HG03196 (cell line): ENCODE results near the gene CACNA1B.
A peak's percentile ranks its signal among the peaks of the same experiment; 100 is the strongest.
"Not testable (repeated sequence)": the region's sequence is repeated elsewhere in the genome, so short reads cannot be mapped to it uniquely, and the experiment has no call there.

Experiments used
- ATAC-seq: cut with Tn5 transposase; IDR thresholded peaks from one replicate; pipeline ENCODE4 v1.9.1; 2021; ENCODE audit not compliant: unreplicated experiment

The CACNA1B gene

DNA sequence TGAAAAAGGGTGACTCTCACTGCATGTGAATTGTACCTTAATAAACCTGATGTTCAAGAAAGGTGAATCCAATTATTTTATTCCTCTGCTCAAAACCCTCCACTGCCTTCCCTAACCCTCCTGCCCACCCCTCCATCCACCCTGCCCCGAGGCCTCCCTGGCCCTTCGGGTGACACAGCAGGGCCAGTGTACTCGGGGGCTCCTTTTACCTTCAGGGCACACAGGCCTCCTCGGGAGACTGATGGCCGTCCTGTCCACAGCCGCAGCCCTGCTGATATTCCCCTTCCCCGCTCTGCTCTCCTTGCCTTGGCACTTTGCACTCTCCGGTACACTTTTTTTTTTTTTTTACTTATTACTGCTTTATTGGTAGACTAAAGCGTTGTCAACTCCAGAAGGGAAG, 234.0 kb downstream of the CACNA1B start:
- no peak for ATAC-seq

DNA sequence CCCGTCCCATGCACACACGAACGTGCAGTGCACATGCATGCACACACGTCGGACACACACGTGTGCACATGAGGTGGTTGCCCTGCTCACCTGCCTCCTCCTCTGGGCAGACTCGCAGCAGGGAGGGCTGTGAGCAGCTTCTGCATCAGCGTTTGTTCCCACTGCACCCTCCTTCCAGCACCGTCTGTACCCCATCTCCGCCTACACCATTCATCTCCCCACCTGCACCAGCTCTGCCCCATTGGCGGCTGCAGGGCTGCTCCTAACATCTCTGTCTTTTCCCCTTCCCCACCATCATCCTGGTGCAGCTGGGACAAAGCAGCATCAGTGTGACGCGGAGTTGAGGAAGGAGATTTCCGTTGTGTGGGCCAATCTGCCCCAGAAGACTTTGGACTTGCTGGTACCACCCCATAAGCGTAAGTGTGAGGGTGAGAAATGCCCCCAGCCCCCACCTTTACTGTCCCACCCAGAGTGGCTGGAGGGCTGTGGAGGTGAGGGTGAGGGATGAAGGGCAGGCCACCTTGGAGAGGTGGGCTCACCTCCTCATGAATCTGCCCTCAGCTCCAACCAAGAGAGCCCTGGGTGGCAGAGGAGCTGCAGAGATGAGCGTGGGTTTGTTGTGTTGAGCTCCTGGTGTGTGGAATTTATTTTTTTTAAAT, 234.6 kb downstream of the CACNA1B start:
- no peak for ATAC-seq

DNA sequence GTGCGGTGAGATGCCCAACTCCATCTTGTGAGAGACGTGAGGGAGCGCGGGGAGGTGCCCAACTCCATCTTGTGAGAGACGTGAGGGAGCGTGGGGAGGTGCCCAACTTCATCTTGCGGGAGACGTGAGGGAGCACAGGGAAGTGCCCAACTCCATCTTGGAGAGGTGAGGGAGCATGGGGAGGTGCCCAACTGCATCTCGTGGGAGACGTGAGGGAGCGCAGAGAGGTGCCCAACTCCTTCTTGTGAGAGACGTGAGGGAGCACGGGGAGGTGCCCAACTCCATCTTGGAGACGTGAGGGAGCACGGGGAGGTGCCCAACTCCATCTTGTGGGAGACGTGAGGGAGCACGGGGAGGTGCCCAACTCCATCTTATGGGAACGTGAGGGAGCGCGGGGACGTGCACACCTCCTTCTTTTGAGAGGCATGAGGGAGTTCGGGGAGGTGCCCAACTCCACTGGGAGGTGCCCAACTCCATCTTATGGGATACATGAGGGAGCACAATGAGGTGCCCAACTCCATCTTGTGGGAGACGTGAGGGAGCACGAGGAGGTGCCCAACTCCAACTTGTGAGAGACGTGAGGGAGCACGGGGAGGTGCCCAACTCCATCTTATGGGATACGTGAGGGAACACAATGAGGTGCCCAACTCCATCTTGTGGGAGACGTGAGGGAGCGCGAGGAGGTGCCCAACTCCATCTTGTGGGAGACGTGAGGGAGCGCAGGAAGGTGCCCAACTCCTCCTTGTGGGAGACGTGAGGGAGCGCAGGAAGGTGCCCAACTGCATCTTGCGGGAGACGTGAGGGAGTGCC, 235.4 kb downstream of the CACNA1B start:
- ATAC-seq, result no peak

DNA sequence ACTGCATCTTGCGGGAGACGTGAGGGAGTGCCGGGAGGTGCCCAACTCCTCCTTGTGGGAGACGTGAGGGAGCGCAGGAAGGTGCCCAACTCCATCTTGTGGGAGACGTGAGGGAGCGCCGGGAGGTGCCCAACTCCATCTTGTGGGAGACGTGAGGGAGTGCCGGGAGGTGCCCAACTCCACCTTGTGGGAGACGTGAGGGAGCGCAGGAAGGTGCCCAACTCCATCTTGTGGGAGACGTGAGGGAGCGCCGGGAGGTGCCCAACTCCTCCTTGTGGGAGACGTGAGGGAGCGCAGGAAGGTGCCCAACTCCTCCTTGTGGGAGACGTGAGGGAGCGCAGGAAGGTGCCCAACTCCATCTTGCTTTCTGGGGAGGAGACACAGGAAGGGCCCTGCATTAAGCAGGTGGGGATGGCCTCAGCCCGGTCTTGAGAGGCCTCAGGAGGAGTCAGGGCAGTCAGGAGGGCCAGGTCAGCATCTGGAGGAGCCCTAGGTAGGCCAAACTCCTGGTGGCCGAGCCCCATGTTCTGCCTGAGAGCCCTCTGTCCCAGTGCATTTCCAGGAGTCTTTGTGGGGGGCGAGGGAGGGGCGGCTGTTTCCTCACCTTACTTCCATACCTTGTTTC, 236.2 kb downstream of the CACNA1B start:
- ATAC-seq, result not testable (repeated sequence)

DNA sequence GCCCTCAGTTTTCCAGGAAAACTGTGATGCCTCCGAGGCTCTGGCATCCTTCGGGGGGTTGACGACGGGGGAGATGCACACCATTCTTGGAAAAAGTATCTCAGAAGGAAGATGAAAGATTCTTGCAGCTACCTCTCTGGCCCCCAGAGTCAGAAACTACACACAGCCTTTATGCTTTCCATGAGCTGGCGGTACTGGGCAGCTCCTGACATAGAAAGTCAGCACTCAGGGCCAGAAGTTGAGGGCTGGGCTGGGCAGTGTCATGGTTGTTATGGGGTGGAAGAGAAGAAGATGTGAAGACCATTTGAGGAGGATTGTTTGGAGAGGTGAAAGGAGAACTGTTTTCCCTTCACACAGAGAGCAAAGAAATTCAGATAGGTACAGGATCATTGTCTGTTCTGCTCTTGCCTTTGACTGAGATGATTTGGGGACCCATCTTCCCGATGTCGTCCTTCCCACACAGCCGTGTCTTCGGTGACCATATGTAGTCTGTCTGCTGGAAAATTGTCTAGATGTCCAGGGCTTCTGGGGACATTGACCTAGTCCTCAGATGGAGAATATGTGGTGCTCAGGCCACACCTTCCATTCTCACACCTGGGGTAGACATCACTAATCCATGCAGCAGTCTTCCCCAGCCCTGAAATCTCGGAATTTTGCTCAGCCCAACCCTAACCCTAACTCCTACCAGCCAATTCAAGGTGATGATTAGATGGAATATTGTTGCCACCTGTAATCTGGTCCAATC, 237.1 kb downstream of the CACNA1B start:
- ATAC-seq, result no peak

DNA sequence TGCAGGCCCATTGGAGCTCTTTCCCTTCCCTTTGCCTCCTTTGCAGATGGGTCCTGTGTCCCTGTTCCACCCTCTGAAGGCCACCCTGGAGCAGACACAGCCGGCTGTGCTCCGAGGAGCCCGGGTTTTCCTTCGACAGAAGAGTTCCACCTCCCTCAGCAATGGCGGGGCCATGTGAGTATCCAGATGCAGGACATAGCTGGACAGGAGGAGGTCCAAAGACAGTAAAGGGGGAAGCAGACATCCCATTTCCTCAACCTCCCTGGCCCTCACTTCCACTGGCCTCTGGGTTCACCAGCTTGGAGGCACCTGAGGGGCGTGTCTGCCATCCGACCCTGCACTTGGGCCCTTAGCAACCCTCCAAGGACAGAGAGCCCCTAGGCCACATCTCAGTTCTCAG, 237.9 kb downstream of the CACNA1B start:
- ATAC-seq, result no peak

DNA sequence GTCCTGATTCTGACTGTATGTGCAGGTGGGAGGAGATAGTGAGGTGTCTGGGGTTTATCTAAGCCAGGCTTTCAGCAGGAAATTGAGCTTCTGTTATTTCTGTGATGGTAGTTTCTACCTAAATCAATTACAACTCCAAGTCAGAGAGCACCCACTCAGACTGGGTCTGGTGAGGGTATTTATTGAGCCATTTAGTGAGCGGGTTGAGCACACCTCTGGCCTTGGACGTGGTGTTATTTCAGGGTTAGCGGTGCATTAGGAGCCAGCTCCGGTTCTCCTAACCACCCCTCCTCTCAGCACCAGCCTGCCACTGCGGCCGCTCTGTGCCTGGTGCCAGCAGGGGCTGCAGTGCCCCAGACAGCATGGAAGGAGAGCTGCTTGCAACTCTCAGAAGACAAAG, 238.9 kb downstream of the CACNA1B start:
- ATAC-seq, result no peak

DNA sequence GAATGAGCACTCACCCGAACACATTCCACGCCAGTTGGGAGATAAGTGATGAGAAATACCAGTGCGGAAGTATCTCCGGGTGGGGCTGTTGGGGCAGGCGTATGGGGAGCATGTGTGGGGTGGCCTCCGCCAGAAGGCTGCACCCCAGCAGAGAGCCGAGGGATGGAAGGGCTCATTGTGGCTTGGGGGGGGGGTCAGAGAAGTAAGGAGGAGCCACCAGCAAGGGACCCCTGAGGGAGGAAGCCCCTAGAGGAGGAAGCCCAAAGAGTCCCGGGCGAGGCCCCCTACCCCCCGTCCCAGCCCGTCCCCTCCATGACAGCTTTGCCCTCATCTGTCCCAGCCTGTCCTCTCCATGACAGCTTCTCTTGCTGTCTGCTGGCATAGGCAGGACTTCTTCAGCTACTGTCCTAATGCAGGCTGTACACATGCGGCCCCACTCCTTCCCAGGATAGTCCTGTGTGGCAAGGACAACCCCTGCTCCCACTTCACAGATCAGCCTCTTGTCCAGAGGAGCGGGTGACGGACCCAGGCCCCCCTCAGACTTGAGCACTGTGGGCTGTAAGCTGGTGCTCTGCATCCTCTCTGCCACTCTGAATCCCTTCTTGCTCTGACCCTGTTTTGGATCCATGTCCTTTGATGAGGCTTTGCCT, 239.6 kb downstream of the CACNA1B start:
- no peak for ATAC-seq

DNA sequence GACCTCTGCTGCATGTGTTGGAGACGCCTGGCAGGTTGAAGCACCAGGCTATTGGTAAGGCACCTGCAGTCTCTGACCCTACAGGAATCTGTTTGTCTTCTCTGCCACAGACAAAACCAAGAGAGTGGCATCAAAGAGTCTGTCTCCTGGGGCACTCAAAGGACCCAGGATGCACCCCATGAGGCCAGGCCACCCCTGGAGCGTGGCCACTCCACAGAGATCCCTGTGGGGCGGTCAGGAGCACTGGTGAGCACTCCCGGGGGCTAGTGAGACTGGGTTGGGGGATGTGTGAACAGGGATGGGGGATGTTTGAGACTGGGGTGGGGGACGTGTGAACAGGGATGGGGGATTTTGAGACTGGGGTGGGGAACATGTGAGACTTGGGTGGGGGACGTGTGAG, 240.3 kb downstream of the CACNA1B start:
- ATAC-seq, result no peak

DNA sequence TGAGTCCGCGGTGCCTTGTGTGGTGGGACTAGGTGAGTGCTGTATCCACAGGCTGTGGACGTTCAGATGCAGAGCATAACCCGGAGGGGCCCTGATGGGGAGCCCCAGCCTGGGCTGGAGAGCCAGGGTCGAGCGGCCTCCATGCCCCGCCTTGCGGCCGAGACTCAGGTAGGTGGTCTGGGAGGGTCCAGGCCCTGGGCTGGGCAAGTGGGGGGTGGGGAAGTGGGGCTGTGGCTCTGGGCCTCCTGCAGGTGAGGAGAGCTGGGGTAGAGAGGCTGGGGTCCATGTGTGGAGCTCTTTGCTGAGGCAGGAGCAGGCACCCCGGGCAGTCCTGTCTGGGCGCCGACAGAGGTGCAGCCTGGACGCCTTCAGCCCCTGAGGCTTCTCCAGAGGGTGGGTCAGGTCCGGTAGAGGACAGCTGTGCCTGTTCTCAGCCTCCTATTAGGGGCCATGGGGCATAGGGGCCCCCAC, 241.1 kb downstream of the CACNA1B start:
- ATAC-seq, result no peak

DNA sequence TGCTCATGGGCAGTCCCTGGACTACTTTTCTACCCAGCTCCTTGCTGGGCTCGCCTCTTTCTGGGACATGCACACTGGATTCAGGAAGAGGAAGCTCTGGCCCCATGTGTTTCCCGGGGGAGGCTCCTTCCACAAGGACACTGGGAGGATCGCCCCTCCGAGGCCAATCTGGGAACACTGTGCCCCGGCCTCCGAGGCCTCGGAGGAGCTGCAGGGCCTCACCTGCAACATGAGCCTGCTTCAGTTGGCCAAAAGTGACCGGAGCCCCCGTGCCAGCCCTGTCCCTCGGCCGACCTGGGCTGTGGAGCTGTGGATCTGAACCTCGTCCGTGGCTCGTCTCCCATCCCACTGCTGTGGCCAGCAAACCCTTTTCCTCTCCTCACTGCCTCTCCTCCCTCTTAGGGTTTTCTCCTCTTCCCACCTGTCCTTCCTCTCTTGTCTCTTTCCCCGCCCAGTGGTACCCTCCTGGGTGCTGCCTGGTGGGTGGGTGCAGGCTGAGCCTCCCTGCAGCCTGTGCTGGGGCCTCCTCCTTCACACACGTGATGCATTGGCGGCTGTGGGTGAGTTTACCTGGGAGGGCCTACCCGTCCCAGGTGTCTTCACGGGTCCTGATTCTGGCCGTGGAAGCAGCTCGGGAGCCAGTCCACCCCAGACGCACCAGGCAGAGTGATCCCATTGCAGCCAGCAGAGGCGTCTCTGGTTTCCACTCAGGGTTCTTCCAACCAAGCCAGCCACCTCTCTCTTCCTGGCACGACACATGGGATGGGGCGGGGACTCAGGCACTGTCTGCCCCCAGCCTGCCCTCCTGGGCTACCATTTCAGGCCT, 241.8 kb downstream of the CACNA1B start:
- ATAC-seq, result no peak

DNA sequence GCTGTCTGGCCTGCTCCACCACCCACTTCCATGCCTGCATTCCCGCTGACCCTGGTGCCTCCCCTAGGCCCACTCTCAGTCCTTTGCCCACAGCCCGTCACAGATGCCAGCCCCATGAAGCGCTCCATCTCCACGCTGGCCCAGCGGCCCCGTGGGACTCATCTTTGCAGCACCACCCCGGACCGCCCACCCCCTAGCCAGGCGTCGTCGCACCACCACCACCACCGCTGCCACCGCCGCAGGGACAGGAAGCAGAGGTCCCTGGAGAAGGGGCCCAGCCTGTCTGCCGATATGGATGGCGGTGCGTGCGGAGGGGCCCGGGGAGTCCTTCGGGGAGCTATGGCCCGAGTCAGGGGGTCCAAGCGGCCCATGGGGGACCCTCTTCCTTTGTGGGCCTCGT, 242.5 kb downstream of the CACNA1B start:
- no peak for ATAC-seq

DNA sequence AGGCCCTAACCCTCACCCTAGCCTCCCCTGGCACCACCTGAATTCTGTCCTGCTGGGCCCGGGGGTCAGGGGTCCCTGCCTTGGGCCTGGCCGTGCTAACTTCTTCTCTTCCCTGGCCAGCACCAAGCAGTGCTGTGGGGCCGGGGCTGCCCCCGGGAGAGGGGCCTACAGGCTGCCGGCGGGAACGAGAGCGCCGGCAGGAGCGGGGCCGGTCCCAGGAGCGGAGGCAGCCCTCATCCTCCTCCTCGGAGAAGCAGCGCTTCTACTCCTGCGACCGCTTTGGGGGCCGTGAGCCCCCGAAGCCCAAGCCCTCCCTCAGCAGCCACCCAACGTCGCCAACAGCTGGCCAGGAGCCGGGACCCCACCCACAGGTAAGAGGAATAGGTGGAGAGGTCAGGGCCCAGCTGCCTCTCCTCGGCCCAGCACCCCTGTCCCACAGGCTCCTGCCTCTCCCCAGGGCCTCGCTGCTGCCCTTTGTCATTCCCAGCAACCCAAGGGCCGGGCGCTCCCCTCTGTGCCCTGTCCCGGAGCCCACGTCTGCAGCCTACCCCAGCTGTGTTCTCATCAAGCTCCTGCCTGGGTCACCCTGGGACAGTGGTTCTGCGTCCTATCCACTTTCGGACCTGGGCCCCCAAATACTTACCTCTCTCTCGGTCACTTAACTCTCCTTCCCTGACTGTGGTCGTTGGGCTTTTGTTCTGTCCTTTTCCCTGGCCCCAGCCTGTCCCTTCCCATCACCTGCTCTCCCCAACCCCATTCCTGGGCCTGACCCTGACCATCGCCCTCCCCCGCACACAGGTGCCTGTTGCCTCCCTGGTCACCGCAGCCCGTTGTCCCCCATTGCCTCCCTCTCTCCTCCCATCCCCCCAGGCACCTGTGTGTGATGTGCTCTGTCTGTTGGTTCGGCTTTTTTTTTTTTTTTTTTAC, 243.2 kb downstream of the CACNA1B start:
- ATAC-seq, result no peak

DNA sequence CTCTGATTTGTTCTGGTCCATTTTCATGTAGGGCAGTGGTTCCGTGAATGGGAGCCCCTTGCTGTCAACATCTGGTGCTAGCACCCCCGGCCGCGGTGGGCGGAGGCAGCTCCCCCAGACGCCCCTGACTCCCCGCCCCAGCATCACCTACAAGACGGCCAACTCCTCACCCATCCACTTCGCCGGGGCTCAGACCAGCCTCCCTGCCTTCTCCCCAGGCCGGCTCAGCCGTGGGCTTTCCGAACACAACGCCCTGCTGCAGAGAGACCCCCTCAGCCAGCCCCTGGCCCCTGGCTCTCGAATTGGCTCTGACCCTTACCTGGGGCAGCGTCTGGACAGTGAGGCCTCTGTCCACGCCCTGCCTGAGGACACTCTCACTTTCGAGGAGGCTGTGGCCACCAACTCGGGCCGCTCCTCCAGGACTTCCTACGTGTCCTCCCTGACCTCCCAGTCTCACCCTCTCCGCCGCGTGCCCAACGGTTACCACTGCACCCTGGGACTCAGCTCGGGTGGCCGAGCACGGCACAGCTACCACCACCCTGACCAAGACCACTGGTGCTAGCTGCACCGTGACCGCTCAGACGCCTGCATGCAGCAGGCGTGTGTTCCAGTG, 244.0 kb downstream of the CACNA1B start:
- ATAC-seq, result no peak

DNA sequence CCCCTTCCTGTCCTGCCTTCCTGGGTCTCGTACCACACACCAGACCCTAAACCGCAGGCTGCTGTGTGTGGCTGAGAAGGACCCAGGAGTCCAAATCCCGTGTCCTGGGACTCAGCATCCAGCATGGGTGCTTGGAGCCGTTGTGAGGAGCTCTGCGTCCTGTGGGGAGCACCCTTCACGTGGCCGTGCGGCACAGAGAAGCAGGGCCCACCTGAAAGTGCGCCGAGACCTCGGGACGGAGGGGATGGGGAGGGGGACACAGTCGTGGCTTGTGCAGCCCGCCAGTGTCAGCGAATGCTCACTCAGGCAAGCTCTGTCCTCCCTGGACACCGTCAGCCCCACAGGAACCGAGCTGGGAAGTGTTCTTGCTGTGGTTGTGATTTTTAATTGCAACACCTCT, 244.6 kb downstream of the CACNA1B start:
- no peak for ATAC-seq

DNA sequence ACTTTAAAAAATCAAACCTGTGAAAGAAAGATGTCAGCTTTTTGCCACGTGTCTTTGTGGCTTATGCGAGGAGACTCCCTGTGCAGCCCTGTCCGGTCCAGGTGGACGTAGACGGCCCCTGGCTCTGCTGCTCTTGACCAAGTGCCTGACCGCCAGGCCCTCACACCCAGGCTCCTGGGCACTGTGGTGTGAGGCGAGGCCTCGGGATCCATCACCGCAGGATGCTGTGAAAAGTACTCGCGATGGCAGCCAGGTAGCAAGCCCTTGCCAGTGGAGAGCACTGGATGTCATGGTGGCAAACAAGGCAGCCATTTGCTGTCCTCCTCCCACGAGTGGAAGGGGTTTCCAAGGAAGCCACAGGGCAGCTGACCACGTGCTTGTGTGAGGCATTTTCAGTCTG, 245.1 kb downstream of the CACNA1B start:
- no peak for ATAC-seq

DNA sequence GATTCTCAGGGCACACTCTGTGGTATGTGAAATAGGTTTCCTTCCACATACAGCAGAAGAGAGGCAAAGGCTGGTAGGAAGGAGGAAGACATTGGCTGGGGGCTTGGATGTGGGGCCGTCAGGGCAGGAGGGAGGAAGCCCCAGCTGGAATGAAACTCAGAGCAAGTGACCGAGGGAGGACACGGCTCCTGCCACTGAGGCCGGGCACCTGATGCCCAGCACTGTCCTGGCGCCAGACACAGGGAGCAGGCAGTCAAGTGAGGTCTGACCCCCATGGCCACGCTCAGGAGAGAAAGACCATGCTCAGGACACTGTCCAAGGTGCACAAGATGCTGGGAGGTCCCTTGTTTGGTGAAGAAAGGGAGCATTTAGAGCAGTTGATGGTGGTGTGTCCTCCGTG, 245.5 kb downstream of the CACNA1B start:
- no peak for ATAC-seq

DNA sequence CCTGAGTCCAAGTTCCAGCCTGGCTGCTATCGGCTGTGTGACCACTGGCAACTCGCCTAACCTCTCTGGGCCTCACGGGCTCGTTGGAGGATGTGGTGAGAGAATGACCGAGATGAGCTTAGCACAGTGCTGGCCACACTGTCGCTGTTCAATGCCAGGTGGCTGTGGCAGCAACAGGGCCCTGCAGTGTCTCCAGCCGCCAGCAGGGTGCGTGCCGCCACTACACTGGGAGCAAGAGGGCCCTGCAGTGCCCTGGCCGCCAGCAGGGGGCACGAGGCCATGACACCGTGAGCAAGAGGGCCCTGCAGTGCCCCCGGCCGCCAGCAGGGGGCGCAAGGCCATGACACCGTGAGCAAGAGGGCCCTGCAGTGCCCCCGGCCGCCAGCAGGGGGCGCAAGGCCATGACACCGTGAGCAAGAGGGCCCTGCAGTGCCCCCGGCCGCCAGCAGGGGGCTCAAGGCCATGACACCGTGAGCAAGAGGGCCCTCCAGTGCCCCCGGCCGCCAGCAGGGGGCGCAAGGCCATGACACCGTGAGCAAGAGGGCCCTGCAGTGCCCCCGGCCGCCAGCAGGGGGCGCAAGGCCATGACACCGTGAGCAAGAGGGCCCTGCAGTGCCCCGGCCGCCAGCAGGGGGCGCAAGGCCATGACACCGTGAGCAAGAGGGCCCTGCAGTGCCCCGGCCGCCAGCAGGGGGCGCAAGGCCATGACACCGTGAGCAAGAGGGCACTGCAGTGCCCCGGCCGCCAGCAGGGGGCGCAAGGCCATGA, 248.7 kb downstream of the CACNA1B start:
- ATAC-seq, result peak; percentile 72
